GM18870 (cell line): ENCODE measurements around the gene RILPL1.
"Not testable (repeated sequence)": the region's sequence is repeated elsewhere in the genome, so short reads cannot be mapped to it uniquely, and the experiment has no call there.

ENCODE experiments used
- ATAC-seq: cut with Tn5 transposase; IDR thresholded peaks from one replicate; pipeline ENCODE4 v1.9.1; 2021; ENCODE audit warnings: moderate library complexity; ENCODE audit not compliant: unreplicated experiment

Gene RILPL1

GRCh38 chr12:123533672-123534643 lies at the start of gene RILPL1:
Gene RILPL1, minus strand, starts transcription at chr12:123533719. Its CDS starts 237 bp downstream, at chr12:123533482.
- ATAC-seq = no peak

- no peak for ATAC-seq
Measured at GRCh38 chr12:123580772-123581171, 47.3 kb upstream of the RILPL1 start.

DNA sequence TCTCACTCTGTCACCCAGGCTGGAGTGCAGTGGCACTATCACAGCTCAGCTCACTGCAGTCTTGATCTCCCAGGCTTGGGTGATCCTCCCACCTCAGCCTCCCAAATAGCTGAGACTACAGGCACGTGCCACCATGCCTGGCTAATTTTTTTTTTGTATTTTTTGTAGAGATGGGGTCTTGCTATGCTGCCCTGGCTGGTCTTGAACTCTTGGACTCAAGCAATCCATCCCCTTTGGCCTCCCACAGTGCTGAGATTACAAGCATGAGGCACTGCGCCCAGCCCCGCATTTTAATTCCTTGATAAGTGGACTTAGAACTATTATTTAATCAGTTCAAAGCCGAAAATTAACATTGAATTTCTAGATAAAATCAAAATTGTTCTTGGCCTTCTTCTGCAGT lies 45.3 kb upstream of the RILPL1 start:
- not testable (repeated sequence) for ATAC-seq

DNA sequence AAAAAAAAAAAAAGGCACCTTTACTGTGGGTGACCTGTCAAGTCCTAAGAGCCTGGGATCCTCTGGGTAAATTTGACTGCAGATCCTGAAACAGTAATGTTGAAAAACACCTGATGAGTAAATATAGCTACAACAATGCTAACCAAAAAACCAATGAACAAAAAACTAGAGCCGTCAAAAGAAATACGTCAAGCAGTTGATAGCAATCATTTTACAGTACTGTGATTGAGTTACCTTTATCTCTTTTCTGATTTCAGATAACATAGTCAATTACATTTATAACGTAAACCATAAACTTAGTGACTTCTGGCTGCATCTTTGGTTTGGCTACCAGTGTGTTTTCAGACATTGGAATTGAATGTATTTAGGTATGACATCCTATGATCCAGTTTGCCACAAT lies 44.7 kb upstream of the RILPL1 start:
- ATAC-seq = no peak

- no peak for ATAC-seq
Measured at GRCh38 chr12:123576611-123577010, 43.1 kb upstream of the RILPL1 start.

DNA sequence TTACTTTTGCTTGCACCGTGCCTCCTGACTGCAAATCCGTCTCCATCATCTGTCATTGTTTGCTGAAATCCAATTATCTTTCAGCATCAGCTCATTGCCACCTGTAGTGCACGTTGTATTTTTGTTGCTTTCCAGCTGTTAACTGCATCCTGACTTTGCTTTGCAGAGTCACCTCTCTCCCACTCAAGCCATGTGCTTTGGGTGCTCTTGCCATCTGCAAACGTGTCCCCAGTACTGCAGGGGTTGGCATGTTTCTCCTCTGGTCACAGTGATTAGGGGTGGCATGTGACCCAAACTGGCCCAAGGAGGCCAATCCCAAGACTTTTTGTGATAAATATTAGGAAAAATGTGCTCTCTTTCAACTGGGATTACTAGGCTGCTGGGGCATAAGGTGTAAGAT lies 40.4 kb upstream of the RILPL1 start:
- no peak for ATAC-seq

- ATAC-seq = no peak
Measured at GRCh38 chr12:123572391-123572790, 38.9 kb upstream of the RILPL1 start.

GRCh38 chr12:123571343-123571813 lies 37.9 kb upstream of the RILPL1 start:
- ATAC-seq = no peak

- ATAC-seq = no peak
Measured at GRCh38 chr12:123559468-123559867, 25.9 kb upstream of the RILPL1 start.

- ATAC-seq = not testable (repeated sequence)
Measured at GRCh38 chr12:123558487-123558886, 25.0 kb upstream of the RILPL1 start.

DNA sequence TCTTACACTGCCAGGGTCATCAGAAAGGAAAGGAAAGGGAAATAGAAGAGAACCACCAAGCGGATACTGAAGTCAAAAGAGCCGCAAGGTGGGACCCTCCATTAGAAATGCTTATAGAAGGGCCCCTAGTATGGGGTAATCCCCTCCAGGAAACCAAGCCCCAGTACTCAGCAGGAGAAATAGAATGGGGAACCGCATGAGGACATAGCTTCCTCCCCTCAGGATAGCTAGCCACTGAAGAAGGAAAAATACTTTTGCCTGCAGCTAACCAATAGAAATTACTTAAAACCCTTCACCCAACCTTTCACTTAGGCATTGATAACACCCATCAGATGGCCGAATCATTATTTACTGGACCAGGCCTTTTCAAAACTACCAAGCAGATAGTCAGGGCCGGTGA lies 21.3 kb upstream of the RILPL1 start:
- ATAC-seq = not testable (repeated sequence)

DNA sequence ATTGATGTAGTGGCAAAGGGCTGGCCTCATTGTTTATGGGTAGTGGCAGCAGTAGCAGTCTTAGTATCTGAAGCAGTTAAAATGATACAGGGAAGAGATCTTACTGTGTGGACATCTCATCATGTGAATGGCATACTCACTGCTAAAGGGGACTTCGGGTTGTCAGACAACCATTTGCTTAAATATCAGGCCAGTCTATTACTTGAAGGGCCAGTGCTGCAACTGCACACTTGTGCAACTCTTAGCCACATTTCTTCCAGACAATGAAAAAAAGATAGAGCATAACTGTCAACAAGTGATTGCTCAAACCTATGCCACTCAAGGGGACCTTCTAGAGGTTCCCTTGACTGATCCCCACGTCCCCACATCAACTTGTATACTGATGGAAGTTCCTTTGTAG lies 20.6 kb upstream of the RILPL1 start:
- ATAC-seq = not testable (repeated sequence)

GRCh38 chr12:123550700-123551099 lies 17.2 kb upstream of the RILPL1 start:
- ATAC-seq = no peak

DNA sequence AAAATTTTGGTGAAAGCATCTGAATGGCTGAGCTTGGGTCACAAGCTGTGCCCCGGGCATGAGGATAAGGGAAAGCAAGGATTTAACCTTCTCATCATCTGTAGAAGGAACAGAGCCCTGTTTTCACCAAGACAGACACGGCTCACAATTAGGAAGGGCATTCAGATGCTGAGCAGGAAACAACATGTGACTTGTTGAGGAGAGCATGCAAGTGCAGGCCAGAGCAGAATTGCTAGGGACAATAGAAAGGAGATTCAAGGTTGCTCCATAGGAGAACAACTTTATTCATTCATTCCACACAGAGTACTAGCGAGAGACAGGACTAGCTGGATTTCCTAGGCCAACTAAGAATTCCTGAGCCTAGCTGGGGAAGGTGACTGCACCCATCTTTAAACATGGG lies 14.6 kb upstream of the RILPL1 start:
- ATAC-seq = no peak

- no peak for ATAC-seq
Measured at GRCh38 chr12:123546281-123546680, 12.8 kb upstream of the RILPL1 start.

GRCh38 chr12:123543541-123543940 lies 10.0 kb upstream of the RILPL1 start:
- no peak for ATAC-seq

- no peak for ATAC-seq
Measured at GRCh38 chr12:123540899-123541662, 7.6 kb upstream of the RILPL1 start.

- not testable (repeated sequence) for ATAC-seq
Measured at GRCh38 chr12:123535952-123536351, 2.4 kb upstream of the RILPL1 start.

GRCh38 chr12:123532808-123533649 lies 490 bp downstream of the RILPL1 start:
- ATAC-seq = no peak

DNA sequence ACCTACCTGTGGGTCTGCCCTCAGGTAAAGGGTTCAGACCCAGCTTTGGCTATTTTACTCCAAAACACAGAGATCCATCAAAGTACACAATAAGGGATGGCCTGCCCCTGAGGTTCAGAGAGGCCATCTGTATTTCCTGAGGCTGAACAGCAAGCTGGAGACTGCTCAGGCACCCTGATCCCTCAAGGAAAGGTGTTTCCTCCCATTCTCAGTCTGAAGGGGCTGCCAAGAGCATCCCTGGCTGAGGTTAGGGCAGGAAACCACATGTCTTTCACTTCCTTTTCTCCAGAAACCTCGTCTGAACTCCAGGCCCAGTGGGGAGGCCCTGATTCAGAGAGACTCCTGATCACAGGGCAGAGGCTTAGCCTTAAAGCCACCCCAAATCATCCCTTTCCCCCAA lies 1.5 kb downstream of the RILPL1 start:
- no peak for ATAC-seq

GRCh38 chr12:123531091-123531490 lies 2.4 kb downstream of the RILPL1 start:
- ATAC-seq = no peak
